Subcutaneous abdominal adipose tissue (tissue), 5 donors: Measurements from ENCODE around the gene EFCAB12.
"Not testable (repeated sequence)": the region's sequence is repeated elsewhere in the genome, so short reads cannot be mapped to it uniquely, and the experiment has no call there.

Experiments
- H3K27ac ChIP-seq: one replicate; pipeline ENCODE4 v1.7.0; 2013; ENCODE audit warnings: low read depth, mild to moderate bottlenecking, inconsistent platforms, low read length, moderate library complexity
- H3K27me3 ChIP-seq, 5 donors: one replicate each; pipeline ENCODE4 v1.7.0; 2013; ENCODE audit warnings: low read length in 5 of 5, inconsistent platforms in 1 of 5; ENCODE audit not compliant: control insufficient read depth in 5 of 5, insufficient read depth in 4 of 5
- H3K36me3 ChIP-seq, 5 donors: one replicate each; pipeline ENCODE4 v1.7.0; 2013; ENCODE audit warnings: low read length in 5 of 5; ENCODE audit not compliant: control insufficient read depth in 5 of 5, insufficient read depth in 5 of 5
- H3K4me1 ChIP-seq, 5 donors: one replicate each; pipeline ENCODE4 v1.7.0; 2013; ENCODE audit warnings: low read length in 5 of 5, mild to moderate bottlenecking in 3 of 5, moderate library complexity in 1 of 5; ENCODE audit not compliant: control insufficient read depth in 5 of 5, insufficient read depth in 5 of 5
- H3K4me3 ChIP-seq, 5 donors: one replicate each; pipeline ENCODE4 v1.7.0; 2013; ENCODE audit warnings: low read length in 5 of 5, low read depth in 1 of 5
- H3K9ac ChIP-seq, 5 donors: one replicate each; pipeline ENCODE4 v1.7.0; 2013; ENCODE audit warnings: low read length in 5 of 5, mild to moderate bottlenecking in 4 of 5, moderate library complexity in 3 of 5
- H3K9me3 ChIP-seq, 5 donors: one replicate each; pipeline ENCODE4 v1.7.0; 2013; ENCODE audit warnings: low read length in 5 of 5; ENCODE audit not compliant: control insufficient read depth in 5 of 5
- donor health status: healthy.
- donor health status: healthy.
- donor health status: healthy.
- donor health status: healthy.
- donor health status: healthy.

EFCAB12 gene

GRCh38 chr3:129415830-129416229 is 12.6 kb downstream of the EFCAB12 start:
- Histone ChIP-seq H3K27ac (no peak overlapping the region), H3K36me3 (no peaks in the 10 kb centered on the region), H3K4me3 (no peak overlapping the region), H3K27me3 (no peaks in the 10 kb centered on the region), H3K4me1 (peaks cover 0 to 19% (median 17%) of the 10 kb centered on the region in 5 donors), H3K9me3 (no peaks in the 10 kb centered on the region), H3K9ac (no peak overlapping the region)

GRCh38 chr3:129415378-129415777 is 13.1 kb downstream of the EFCAB12 start:
- no peaks in the 10 kb centered on the region for H3K9me3 ChIP-seq
- H3K27me3 ChIP-seq: no peaks in the 10 kb centered on the region
- H3K36me3 ChIP-seq: no peaks in the 10 kb centered on the region
- no peak overlapping the region for H3K27ac ChIP-seq
- no peak overlapping the region for H3K4me3 ChIP-seq
- H3K4me1 ChIP-seq: peaks cover 0 to 19% (median 17%) of the 10 kb centered on the region in 5 donors
- H3K9ac ChIP-seq: no peak overlapping the region

- no peak overlapping the region for H3K27ac ChIP-seq
- no peaks in the 10 kb centered on the region for H3K27me3 ChIP-seq
- H3K36me3 ChIP-seq: no peaks in the 10 kb centered on the region
- peaks cover 0 to 19% (median 16%) of the 10 kb centered on the region in 5 donors for H3K4me1 ChIP-seq
- H3K4me3 ChIP-seq: no peak overlapping the region
- H3K9ac ChIP-seq: no peak overlapping the region
- H3K9me3 ChIP-seq: no peaks in the 10 kb centered on the region
Observed at GRCh38 chr3:129413687-129414506, 14.5 kb downstream of the EFCAB12 start.

GRCh38 chr3:129413238-129413637 is 15.2 kb downstream of the EFCAB12 start:
- not testable (repeated sequence) for H3K27me3 ChIP-seq, H3K9me3 ChIP-seq, H3K36me3 ChIP-seq, H3K27ac ChIP-seq, H3K9ac ChIP-seq, H3K4me3 ChIP-seq
- peaks cover 0 to 13% (median 10%) of the 10 kb centered on the region in 5 donors for H3K4me1 ChIP-seq

- no peaks in the 10 kb centered on the region for H3K36me3 ChIP-seq
- H3K4me3 ChIP-seq: no peak overlapping the region
- H3K4me1 ChIP-seq: peaks cover 0 to 7% (median 5%) of the 10 kb centered on the region in 5 donors
- no peaks in the 10 kb centered on the region for H3K9me3 ChIP-seq
- no peak overlapping the region for H3K9ac ChIP-seq
- no peaks in the 10 kb centered on the region for H3K27me3 ChIP-seq
- H3K27ac ChIP-seq: no peak overlapping the region
Observed at GRCh38 chr3:129412542-129413198, 15.8 kb downstream of the EFCAB12 start.

GRCh38 chr3:129410971-129411370 is 17.5 kb downstream of the EFCAB12 start:
- no peak overlapping the region for H3K9ac ChIP-seq
- H3K9me3 ChIP-seq: no peaks in the 10 kb centered on the region
- peaks cover 0 to 4% (median 0%) of the 10 kb centered on the region in 5 donors for H3K4me1 ChIP-seq
- no peak overlapping the region for H3K27ac ChIP-seq
- no peaks in the 10 kb centered on the region for H3K27me3 ChIP-seq
- H3K4me3 ChIP-seq: no peak overlapping the region
- no peaks in the 10 kb centered on the region for H3K36me3 ChIP-seq

GRCh38 chr3:129409541-129409940 is 18.9 kb downstream of the EFCAB12 start:
- H3K36me3 ChIP-seq: no peaks in the 10 kb centered on the region
- H3K27ac ChIP-seq: no peak overlapping the region

GRCh38 chr3:129404610-129405009 is 23.8 kb downstream of the EFCAB12 start:
- Histone ChIP-seq H3K27ac (no peak overlapping the region), H3K9ac (no peak overlapping the region), H3K4me1 (peaks cover 1 to 14% (median 12%) of the 10 kb centered on the region in 5 donors), H3K27me3 (no peaks in the 10 kb centered on the region), H3K9me3 (no peaks in the 10 kb centered on the region), H3K4me3 (no peak overlapping the region), H3K36me3 (no peaks in the 10 kb centered on the region)

More at GRCh38 chr3:129409541-129409940, 18.9 kb downstream of the EFCAB12 start:
- peaks cover 0 to 4% (median 0%) of the 10 kb centered on the region in 5 donors for H3K4me1 ChIP-seq
- no peak overlapping the region for H3K9ac ChIP-seq
- no peaks in the 10 kb centered on the region for H3K9me3 ChIP-seq
- H3K4me3 ChIP-seq: no peak overlapping the region
- H3K27me3 ChIP-seq: no peaks in the 10 kb centered on the region

- no peak overlapping the region for H3K27ac ChIP-seq
- no peak overlapping the region for H3K9ac ChIP-seq
- no peaks in the 10 kb centered on the region for H3K9me3 ChIP-seq
- H3K36me3 ChIP-seq: no peaks in the 10 kb centered on the region
- H3K4me1 ChIP-seq: peaks cover 1 to 14% (median 12%) of the 10 kb centered on the region in 5 donors
- H3K4me3 ChIP-seq: no peak overlapping the region
- H3K27me3 ChIP-seq: no peaks in the 10 kb centered on the region
Observed at GRCh38 chr3:129404130-129404529, 24.3 kb downstream of the EFCAB12 start.

- Histone ChIP-seq H3K9me3 (no peaks in the 10 kb centered on the region), H3K9ac (no peak overlapping the region), H3K4me3 (no peak overlapping the region), H3K4me1 (peaks cover 1 to 20% (median 18%) of the 10 kb centered on the region in 5 donors), H3K27me3 (no peaks in the 10 kb centered on the region), H3K27ac (no peak overlapping the region), H3K36me3 (no peaks in the 10 kb centered on the region)
Observed at GRCh38 chr3:129403450-129403849, 25.0 kb downstream of the EFCAB12 start.
